Globus pallidus (tissue), 1 donor: Measurements from ENCODE around the gene MSRB3.
"Not testable (repeated sequence)": the region's sequence is repeated elsewhere in the genome, so short reads cannot be mapped to it uniquely, and the experiment has no call there.

Experiments used
- DNase-seq: peaks from one replicate; pipeline ENCODE4 v3.0.0-alpha.2; 2015; ENCODE audit warnings: low spot score

The MSRB3 gene

DNA sequence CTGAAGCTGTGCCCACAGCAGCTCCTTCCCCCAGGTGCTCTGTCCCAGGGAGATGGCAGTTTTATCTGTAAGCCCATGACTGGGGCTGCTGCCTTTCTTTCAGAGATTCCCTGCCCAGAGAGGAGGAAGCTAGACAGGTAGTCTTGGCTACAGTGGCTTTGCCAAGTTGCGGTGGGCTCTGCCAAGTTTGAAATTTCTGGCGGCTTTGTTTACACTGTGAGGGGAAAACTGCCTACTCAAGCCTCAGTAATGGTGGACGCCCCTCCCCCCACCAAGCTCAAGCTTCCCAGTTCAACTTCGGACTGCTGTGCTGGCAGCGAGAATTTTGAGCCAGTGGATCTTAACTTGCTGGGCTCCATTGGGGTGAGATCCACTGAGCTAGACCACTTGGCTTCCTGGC is 124.7 kb downstream of the MSRB3 start:
- no peak for DNase-seq

DNA sequence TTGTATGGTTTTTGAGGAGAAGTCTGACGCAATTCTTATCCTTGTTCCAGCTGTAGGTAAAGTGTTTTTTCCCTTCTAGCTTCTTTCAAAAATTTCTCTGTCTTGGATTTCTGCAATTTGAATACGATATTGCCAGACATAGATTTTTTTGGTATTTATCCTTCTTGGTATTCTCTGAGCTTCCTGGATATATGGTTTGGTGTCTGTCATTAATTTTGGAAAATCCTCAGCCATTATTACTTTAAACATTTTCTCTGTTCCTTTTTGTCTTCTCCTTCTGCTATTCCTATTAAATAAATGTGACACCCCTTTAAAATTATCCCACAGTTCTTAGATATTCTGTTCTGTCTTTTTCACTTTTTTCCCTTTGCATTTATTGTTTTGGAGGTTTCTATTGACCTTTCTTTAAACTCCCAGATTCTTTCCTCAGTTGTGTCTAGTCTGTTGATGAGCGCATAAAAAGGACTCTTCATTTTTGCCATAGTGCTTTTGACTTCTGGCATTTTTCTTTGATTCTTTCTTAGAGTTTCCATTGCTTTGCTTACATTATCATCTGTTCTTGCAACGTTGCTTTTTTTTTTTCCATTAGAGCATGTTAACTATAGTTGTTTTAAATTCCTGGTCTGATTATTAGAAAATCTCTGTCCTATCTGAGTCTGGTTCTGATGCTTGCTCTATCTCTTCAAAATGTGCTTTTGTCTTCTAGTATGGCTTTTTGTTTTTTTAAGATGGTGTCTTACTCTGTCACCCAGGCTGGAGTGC is 129.1 kb downstream of the MSRB3 start:
- no peak for DNase-seq

DNA sequence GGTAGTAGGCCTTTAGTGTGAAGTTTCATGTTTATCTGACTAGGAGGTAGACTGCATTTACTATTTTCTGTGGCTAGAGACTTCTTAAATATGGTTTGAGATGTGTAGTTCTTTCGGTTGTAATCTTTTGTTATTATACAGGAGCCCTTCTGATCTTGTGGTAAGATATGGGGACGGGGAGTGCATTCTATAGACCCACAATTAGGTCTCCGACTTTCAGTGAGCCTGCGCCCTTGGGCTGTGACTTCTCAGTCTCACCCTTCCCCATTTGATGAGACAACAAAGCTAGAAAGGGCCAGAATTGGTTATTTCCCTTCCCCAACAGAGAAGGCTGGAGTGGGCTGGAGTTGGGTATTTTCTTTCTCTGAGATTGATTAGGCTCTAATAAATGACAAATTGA is 130.0 kb downstream of the MSRB3 start:
- DNase-seq: no peak

DNA sequence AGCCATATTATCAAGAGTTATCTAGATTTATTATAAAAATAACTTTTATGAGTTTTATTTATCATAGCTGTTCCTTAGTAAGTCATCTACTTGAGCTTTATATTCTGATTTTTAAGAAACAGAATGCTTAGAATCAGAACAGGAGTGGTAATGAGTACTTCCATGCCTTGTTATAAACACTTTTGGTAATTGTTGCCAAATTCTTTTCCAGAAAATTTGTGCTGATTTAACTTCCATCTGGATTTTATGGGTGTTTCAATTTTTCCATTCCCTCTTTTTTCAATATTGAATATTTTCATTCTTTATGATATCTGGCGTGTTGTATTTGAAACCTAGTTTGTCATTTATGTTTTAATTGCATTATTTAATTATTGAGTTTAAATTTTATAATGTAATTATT is 131.2 kb downstream of the MSRB3 start:
- no peak for DNase-seq

DNA sequence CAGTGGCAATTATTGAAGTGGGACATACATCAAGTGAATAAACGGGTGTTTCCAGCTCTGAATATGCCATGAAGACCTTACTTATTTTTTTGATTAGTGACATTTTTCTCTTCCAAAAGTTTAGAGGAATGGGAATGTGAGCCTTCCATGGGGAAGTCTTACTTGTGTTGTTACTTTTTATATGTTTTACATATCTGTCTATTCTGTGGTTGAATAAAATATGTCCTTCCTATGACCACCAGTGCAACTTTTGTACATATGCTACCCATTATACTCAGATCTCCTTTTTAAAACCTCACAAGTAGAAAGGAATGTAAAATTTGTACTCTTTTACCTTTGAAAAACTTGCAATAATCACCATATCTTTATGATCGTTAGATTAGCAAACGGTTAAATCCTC is 132.7 kb downstream of the MSRB3 start:
- no peak for DNase-seq

DNA sequence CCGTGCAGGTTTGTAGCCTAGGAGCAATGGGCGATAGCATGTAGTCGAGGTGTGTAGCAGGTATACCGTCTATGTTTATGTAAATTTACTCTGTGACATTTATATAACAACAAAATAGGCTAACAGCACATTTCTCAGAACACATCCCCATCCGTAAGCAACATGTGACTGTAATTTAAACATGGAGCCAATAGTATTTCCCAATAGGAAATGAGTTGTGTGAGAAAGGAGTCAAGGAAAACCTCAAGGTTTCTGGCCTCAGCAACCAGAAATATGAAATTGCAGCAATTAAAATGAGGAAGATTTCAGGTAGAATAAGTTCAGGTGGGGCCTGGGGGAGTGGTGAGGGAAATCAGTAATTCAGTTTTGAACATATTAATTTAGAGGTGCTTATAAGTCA is 136.0 kb downstream of the MSRB3 start:
- DNase-seq: no peak

DNA sequence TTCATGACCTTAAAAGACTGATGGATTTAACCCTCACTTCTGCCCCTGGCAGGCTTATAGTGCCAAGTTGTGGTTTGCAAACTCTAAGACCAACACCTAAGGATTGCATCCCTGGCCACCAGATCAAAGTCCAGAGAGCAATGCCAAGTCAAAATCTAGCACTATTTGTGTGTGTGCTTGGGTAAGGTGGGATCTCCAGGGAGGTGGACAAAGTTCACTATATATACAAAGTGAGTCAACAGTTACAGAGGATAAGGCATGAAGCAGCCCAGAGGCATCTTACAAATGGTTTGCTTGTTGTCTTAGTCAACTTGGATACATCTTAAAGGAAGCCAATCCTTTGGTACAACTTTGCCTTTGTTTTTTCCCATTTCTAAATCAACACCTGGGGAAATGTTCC is 137.3 kb downstream of the MSRB3 start:
- DNase-seq: no peak

DNA sequence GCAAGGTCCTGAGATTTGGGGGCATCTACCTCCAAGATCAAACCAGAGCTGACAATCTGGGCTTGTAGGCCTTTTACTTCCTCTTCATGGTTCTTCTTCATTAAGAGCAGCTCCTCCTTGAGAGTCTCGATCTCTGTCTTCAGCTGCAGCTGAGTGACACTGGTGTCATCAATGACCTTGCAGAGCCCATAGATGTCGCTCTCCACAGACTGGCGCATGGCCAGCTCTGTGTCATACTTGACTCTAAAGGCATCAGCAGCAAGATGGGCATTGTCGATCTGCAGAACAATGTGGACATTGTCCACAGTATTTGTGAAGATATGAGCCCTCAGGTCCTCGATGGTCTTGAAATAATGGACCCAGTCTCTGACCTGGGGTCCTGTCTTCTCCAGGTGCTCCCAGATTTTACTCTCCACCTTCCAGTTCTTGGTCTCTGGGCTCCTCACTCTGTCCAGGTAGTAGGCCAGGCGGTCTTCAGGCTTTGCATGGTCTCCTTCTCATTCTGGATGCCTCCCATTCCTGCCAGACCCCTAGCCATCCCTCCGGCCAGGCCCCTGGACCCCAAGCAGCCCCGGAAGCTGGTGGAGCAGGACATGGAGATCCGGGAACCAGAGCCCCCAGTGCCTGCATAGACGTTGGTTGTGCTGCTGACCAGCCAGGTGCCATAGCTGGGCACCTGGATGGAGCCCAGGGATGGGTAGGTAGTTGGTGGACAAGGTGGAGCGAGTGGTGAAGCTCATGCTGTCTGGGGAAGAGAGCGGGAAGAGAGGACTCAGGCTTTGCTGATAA is 141.0 kb downstream of the MSRB3 start:
- no peak for DNase-seq

DNA sequence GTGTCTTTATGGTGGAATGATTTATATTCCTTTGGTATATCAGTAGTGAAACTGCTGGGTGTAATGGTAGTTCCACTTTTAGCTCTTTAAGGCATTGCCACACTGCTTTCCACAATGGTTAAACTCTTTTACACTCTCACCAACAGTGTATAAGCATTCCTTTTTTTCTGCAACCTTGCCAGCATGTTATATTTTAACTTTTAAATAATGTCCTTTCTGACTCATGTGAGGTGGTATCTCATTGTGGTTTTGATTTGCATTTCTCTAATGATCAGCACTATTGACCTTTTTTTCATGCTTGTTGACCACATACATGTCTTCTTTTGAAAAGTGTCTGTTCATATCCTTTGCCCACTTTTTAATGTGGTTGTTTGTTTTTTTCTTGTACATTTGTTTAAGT is 142.5 kb downstream of the MSRB3 start:
- DNase-seq: no peak

DNA sequence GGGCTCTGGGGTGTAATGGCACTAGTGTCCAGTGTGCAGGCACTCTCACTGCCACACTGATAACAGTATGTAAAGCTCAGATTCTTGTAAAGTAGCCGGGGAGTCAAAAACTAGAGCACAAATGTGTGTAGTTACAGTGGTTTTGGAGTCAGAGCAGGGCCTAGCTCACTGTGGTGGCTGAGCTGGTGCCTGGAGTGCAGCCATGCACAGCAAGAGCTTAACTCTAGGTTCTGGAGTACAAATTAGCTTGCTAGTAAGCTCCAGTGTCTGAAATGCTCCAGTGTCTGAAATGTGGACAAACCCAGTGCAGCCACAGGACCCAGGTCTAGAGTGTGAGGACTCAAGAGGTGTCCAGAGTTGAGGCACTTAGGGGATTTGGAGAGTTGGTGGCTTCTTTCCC is 149.2 kb downstream of the MSRB3 start:
- no peak for DNase-seq

DNA sequence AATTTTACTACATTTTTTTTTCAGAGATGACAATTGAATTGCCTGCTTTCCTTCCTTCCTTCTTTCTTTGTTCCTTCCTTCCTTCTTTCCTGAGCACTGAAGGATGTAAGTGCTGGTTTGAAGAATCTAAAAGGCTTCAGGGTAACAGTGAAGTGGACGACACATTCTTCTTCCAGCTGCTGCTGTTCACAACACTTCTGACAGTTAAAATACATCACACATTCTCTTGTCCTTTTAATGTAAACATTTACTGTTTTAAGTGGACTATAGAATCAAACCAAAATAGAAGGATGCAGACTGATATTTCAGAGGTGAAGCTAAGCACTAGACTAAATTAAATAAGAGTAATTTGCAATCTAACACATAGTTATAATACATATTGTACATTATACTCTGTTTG is 151.5 kb downstream of the MSRB3 start:
- no peak for DNase-seq

DNA sequence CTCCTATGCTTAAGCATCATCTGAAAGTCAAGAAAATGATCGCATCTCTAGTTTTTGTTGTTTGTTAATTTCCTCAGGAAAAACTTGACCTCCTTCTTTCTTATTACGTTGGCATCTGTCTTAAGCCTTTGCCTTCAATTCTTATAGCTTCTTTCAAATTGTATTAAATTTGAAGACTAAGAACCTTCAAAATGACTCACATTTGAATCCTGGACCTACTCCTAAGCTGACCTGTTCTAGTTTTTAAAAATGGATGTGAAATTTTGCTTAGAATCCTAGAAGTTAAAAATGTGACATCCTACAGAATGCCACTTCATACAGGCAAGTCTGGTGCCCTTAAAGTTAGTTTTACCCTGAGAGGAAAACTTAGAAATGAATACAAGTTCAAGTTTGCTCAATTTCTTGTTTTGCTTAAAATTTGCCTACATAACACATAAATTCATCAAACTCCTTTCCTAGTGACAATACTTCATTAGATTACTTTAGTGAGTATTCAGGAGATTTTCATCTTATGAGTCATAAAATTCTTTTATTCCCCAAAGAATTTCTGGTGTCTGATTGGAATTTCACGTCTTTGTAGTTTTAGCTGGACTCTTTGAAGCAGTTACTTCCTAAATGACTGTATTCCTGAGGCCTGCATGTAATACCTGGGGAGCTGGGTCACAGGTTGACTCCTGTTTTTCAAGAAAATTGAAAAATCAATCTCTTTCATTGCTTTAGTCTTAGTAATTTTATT is 152.3 kb downstream of the MSRB3 start:
- DNase-seq: no peak

DNA sequence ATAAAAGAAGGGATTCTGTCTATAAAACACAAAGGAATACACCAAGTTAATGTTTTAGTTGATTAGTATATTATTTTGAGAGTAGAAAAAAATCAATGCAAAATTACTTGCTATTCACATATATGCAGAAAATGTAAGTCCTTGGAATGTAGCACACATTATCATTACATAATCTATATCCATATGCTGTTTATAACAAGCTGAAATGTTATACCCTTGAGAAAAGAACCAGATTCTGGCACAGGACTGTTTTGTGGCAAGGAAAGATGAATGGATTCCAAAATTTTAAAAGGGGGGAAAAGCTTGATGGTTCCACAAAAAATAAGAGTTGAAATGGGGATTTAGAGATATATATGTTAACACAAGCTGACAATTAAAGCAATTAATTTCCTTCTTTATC is 153.6 kb downstream of the MSRB3 start:
- DNase-seq: no peak

DNA sequence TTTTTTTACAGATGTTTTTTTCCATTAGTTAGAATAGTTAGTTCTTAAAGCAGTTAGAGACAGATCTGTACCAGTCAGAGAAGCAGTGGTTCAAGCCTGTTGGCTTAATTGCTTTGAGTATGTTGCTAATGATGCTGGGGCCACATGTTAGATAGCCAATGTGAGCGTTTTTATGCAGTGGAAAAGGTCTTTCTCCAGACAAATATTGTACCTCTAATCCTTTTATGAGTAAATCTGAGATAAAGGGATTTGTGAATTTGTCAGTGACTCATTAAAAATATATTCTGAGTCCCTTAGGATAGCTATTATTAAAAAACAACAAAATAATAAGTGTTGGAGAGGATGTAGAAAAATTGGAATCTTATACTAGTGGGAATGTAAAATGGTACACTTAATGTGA is 154.2 kb downstream of the MSRB3 start:
- no peak for DNase-seq

DNA sequence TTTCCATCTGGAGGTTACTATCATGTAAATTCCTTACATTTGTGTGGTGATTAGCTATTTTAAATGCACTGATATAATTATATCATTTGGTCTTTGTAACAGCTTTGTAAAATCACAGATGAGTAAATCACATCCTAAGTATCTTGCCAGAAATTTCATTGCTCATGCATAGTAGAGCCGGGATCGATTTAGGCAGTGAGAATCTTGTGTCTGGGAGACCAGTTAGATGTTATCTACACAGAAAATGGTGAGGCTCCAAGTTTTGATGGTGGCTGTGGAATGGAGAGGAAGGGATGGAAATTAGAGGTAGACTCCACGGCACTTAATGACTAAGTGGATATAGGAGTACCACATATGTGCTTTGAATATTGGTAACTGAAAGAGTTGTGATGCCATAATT is 156.3 kb downstream of the MSRB3 start:
- no peak for DNase-seq

DNA sequence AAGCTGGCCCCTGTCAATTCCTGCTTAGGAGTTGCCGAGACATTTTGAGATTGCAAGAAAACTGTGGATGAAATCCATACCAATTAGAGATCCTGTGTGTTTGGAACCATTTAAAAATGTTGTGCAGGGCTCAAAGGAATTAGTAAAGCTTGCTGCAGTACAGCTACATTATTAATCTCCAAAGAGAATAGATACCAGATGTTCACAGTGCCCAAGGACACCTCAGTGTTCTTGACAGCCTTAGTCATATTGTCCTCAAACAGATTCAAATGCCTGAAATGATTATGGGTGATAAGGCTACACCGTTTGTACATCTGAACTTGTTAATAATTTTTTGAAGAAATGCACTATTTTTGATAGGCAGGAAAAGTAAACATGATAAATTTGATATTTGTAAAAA is 164.6 kb downstream of the MSRB3 start:
- no peak for DNase-seq

DNA sequence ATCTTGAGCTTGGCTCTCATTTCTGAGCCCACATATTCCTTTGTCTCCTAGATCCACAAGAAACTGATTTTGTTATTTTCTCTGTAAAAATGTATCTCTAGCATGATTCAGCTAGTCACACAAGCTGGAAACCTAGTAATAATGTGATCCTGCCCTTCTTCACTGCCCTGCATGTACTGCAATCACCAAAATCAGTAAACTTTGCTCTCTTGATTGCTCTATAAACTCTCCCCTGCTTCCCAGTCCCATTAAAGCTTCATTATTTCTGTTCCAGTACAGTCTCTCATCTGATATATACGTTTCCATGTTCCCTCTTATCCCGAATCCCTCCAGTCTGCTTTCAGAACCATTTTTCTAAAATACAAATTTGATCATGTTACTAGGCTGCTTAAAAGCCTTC is 166.5 kb downstream of the MSRB3 start:
- no peak for DNase-seq

DNA sequence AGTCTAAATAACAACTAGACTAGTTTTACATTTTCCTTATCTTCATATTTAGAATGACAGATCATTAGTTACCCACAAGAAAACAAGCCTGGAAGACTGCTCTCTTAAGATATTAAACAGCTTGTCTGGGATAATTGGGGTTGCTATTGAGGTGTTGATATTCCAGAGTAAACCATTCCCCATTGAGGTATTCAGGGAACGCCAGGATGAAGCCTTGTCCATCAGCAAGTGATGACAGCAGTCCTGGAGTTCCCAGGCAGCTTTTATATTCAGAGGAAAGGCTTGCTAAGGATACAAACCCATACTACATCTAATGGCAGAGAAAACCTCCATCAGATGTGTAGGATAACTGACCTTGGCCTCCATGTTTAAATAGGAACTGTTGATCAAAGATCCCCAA is 168.4 kb downstream of the MSRB3 start:
- DNase-seq: no peak

DNA sequence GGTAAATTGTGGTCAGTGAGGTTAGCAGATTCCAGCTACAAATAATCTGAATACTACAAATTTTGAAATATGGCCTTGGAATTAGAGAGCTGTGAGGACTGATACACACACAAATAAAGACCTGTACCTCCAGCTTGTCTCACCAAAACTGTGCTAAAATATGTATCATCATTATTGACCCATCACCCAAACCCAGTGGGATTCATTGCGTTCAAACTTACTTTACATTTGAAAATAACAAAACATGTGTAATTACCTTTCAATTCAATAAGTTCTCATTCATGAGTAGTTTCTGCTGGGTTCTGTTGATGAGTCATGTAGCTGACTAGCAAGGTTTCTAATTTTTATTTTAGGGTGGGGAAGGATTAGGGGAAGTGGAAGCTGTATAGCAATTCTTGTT is 170.9 kb downstream of the MSRB3 start:
- no peak for DNase-seq

DNA sequence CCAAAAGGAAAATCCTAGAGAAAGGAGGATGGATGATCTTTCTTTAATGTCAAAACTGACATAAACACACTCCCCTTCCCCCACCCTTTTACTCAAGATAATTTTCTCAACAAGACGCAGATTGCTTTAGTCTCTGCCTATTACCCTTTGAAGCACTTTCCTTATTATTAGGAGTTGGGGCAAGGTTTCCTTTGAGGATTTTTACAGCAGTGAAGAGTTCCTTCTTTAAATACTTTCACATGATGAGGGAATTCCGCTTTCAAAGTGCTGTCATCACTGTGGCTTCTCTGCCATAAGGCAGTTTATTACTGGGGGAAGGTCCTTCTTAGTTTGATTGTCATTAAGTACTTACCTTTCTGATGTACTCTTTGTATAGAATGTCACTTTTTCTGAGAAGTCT is 172.1 kb downstream of the MSRB3 start:
- DNase-seq: no peak

DNA sequence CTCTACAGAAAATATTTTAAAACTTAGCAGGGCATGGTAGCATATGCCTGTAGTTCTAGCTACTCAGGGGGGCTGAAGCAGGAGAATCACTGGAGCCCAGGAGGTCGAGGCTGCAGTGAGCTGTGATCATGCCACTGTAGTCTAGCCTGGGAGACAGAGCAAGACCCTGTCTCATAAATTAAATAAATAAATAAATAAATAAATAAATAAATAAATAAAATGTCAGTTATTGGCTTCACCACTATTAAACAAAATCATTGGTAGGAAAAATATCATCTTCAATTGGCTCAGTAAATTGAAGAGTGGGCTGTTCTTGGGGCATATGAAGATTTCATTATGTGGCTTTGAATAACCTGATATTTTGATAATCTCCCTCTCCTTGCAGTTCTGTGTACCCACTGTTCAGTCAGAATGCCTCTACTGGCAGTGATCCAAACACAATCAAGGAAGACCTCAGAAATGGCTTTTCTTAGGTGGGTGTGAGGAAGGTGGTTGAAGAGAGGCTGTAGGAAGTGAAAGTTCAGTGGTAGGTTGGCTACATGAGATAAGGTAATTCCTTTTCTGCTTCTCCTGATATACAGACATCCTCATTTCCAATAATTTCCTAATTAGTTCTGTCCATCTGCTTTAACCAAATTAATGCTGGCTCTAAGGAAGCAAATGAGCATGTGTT is 175.8 kb downstream of the MSRB3 start:
- no peak for DNase-seq

DNA sequence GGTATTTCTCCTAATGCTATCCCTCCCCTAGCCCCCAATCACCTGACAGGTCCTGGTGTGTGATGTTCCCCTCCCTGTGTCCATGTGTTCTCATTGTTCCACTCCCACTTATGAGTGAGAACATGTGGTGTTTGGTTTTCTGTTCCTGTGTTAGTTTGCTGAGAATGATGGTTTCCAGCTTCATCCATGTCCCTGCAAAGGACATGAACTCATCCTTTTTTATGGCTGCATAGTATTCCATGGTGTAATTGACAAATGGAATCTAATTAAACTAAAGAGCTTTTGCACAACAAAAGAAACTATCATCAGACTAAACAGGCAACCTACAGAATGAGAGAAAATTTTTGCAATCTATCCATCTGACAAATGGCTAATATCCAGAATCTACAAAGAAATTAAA is 178.9 kb downstream of the MSRB3 start:
- DNase-seq: not testable (repeated sequence)

DNA sequence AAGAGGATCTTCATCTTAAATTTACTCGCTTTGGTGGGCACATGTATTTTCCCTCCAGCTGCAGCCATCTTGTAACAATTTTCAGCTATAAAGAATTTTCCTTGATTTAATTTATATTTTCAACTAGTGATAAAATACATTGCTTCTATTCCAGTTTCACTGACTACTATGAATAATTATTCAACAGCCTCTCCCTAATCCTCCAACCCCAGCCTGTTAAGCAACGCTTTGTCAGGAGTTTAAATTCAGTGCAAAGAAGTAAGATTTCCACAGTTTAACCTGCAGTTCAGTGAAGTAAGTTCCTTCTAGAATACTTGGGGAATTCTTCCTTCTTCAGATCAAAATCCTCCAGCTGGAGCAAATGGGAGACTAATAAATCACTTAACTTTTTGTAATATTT is 180.2 kb downstream of the MSRB3 start:
- no peak for DNase-seq
